HG02678 (cell line): ENCODE results near the gene C5orf46.
"Not testable (repeated sequence)": the region's sequence is repeated elsewhere in the genome, so short reads cannot be mapped to it uniquely, and the experiment has no call there.

ENCODE experiments used
- ATAC-seq: cut with Tn5 transposase; IDR thresholded peaks from one replicate; pipeline ENCODE4 v1.9.1; 2021; ENCODE audit warnings: mild to moderate bottlenecking, moderate library complexity; ENCODE audit not compliant: unreplicated experiment

Gene C5orf46

GRCh38 chr5:147906326-147907095 is at the start of gene C5orf46:
TSS of gene C5orf46 (minus strand) at chr5:147906538. CDS start at chr5:147906501, 37 bp downstream.
- ATAC-seq, result no peak

DNA sequence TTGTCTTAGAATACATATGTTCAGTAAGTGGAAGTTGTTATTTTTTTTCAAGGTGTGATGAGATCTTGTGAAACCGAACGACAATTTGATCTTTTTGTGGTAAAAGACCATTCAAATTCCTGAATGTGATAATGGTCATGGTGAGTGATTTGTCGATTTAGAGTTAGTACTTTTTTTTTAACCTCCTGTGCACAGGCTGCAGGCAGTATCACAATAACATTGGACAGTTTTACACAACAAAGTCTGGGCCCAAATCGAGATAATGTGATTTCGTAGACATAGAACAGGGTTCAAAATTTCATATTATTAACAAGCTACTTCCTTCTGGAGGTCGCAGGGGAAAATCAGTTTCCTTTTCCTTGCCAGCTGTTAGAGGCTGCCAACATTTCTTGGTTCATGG is 48.6 kb upstream of the C5orf46 start:
- ATAC-seq, result no peak

GRCh38 chr5:147949711-147950573 is 43.6 kb upstream of the C5orf46 start:
- no peak for ATAC-seq

- not testable (repeated sequence) for ATAC-seq
Observed at GRCh38 chr5:147946658-147947274, 40.4 kb upstream of the C5orf46 start.

DNA sequence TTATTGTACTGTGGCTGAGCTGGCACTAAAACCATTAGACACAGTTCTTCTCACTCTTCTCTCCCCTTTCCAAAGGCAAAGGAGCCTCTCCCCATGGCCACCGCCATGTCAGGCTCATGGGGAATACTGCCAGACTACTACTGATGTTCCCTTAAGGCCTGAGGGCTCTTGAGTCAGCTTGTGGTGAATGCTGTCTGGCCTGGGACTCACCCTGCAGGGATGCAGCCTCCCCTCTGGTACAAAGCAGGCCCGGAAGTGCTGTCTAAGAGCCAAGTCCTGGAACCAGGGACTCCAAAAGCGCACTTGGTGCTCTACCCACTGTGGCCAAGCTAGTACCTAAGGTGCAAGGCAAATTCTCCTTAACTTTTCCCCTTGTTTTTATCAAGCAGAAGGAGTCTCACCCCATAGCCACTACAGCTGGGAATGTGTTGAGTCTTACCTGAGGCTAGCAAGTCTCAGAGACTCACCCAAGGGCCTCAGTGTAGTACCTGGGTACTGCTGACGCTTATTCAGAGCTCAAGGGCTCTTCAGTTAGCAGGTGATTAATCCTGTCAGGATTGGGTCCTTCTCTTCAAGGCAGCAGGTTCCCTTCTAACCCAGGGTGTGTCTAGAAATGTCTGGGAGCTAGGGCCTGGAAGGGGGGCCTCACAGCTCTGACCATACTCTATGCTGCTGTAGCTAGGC is 33.2 kb upstream of the C5orf46 start:
- no peak for ATAC-seq

DNA sequence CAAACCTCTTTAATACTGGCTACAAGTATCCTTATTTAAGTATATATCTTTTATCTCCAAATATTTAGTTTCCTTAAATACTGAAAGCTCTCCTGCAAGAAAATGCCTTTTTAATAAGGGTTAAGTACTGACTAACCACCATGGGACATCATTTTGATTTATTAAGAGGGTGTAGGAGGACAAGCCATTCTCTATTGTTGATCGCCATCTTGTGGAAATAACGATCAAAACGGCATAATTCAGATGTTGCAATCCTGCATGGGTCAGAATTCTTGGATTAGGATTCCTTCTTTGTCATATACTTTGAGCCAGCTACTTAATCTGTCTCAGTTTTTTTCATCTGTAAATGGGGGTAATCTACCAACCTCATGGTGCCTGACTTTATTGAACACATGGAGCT is 28.7 kb upstream of the C5orf46 start:
- ATAC-seq, result no peak

- ATAC-seq, result peak; percentile 58
Observed at GRCh38 chr5:147930769-147931168, 24.4 kb upstream of the C5orf46 start.

DNA sequence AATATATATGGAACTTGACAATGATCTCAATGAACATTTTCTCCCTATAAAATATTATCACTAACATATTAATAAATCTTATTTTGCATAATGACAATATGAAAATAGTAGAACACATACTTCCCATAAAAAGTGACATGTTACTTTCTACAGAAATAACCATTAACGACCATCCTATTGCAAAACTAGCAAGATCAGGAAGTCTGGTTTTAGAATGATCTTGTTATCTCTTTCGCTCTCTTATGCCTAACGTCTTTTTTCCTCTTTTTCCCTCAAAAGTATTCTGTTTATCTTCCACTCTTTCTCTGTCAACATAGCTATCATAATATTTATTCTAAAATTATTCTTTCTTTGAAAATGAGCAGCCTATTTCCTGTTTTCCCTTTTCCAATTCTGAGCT is 21.6 kb upstream of the C5orf46 start:
- ATAC-seq, result no peak

DNA sequence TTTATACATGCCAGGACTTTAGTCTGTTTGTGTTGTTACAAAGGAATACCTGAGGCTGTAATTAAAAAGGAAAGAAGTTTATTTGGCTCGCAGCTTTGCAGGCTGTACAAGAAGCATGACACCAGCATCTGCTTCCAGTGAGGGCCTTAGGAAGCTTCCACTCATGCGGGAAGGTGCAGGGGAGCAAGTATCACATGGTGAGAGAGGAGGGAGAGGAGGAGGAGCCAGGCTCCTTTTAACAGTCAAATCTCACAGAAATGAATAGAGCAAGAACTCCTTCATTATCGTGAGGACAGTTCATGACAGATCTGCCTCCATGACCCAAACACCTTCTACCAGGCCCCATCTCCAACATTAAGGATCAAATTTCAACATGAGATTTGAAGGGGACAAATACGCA is 18.7 kb upstream of the C5orf46 start:
- no peak for ATAC-seq

DNA sequence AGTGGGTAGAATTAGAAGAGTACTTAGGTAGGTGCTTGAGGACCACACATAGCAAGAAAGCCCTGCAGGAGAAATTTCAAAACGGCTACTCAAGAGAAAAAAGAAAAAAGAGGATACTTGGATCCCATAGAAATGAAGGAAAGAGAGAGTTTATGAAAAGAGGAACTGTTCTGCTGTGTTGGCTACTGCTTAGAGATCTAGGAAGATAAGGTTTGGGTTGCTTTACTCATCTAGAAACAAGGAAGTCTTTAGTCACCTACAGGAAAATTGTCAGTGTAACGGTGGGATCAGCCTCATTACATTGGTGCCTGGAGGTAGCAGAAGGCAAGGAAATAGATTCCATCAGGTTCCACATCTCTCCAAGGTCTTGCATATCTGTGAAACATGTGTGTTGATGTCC is 14.8 kb upstream of the C5orf46 start:
- no peak for ATAC-seq

GRCh38 chr5:147920420-147921030 is 14.2 kb upstream of the C5orf46 start:
- no peak for ATAC-seq

DNA sequence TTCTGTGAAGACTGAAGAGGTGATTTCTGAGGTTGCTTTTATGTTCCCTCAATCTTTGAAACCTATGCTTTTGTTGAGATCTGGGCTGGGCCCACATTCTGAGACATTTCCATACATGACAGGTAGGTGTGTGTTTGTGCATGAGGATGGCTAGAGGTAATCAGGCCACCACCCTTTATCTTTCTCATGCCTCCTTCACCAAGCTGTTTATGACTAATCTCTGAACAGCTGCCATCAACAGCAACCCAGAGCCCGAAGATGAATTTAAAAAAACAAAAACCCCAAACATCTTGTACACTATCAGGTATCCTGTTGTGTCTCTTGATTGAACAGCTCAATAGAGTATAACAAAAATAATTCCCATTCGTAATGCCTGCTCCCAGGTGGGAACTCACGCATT is 12.6 kb upstream of the C5orf46 start:
- ATAC-seq, result no peak

DNA sequence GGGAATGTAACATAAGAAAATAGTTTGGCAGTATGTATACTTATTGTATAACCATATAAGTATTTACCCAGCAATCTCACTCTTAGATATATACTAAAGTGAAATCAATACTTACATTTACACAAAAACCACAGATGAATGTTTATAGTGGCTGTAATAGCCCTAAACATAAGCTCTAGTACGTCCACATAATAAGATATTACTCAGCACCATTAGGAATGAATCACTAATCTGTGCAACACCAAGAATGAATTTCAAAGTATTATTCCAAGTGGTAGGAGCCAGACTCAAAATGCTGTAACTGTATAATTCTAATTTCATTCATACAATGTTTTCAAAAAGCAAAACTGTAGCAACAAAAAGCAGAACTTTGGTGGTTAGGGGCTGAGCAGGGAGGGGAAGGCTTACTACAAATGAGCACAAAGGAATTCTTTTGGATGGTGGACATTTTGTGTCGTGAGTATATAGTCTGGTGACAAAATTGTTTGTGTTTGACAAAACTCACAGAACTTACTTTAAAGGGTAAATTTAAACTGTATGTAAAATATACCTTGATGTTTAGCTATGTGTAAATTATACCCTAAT is 11.9 kb upstream of the C5orf46 start:
- ATAC-seq, result no peak

- ATAC-seq, result no peak
Observed at GRCh38 chr5:147913786-147914185, 7.4 kb upstream of the C5orf46 start.

DNA sequence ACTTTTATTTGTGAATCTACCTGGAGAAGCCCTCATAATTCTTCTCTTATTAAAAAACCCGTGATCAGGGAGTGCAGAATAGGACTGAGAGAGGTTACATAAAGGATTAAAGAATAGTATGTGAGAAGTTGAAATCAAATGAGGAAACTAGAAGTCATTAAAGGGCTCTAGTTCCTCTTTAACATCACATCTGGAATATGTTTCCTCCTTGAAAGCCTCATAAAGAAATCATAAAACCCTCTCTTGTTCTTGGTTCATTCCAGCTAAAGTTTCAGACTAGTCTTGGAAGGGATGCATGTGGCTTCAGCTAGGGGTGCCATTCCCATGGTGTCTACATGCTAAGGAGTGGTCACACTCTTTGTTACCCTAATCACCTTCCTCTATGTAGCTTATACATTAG is 5.7 kb upstream of the C5orf46 start:
- ATAC-seq, result no peak

DNA sequence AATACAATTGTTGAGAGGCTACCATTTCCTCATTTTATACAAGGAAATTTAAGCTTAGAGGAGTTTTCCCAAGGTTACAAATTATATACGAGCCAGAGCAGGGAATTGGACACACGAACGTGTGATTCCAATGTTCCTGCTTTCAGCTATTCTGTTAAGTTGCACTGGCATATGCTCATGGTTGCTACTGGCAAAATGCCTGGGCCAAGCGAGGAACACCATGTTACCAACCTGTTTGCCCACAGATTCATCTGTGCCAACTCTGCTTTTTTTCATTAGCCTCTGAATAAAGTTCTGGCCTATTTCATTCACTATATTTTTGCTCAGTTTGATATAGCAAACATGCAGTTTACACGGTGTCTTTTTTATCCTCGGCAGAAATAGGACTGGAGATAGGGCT is 5.1 kb upstream of the C5orf46 start:
- ATAC-seq, result no peak

DNA sequence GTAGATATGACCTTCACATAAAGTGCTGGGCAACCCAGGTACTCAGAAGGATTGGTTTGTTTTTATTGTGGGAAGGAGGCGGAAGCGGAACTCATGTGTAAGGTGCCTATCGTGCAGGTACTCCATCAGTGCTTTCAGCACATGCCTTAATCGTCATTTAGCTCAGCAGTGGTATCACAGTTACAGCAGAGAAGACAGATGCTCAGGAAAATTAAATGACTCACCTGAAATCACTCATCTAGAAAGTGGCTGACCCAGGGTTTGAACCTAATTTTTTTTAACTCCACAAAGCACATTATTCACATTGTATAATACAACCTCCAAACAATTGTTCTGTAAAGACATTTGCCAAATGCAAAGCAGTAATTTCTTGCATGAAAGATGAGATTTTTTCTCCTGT is 2.2 kb downstream of the C5orf46 start:
- ATAC-seq, result no peak

GRCh38 chr5:147902609-147903115 is 3.7 kb downstream of the C5orf46 start:
- no peak for ATAC-seq

- no peak for ATAC-seq
Observed at GRCh38 chr5:147901599-147902039, 4.7 kb downstream of the C5orf46 start.

- no peak for ATAC-seq
Observed at GRCh38 chr5:147898875-147899401, 7.4 kb downstream of the C5orf46 start.
